ENCODE measurements around the gene JAG2. TPM values are rescaled to one million over a fixed set of nuclear protein-coding genes. Genes with fewer than 3 reads are reported as not detected.

Gene JAG2
- polyA plus RNA-seq, 1 experiment, result 0.22 TPM

GRCh38 chr14:105128059-105128458, 40.5 kb downstream of the JAG2 start:
- H3K4me3 ChIP-seq (ENCODE audit: low read depth, low read length), result no peak overlapping the region
- CTCF ChIA-PET, result no interaction called here
- POLR2A ChIA-PET, result no interaction called here
- H3K27ac ChIP-seq (ENCODE audit: low read depth, low read length), result no peak overlapping the region
- peaks cover 41% of the 10 kb centered on the region for H3K27me3 ChIP-seq (ENCODE audit: control insufficient read depth, insufficient read depth, low read length)
- H3K9me3 ChIP-seq (ENCODE audit: control insufficient read depth, insufficient read depth, low read length), result 0 out of 2 replicates have a peak, but pooled peaks cover 3% of the 10 kb centered on the region
- no peak for DNase-seq (ENCODE audit: low read depth, low spot score)
- TF ChIP-seq CTCF (IDR thresholded peaks at IDR 0.05; ENCODE audit: low read depth, low read length), result no peak

- no peak for TF ChIP-seq CTCF (IDR thresholded peaks at IDR 0.05; ENCODE audit: low read depth, low read length)
- DNase-seq (ENCODE audit: low read depth, low spot score), result no peak
- Histone ChIP-seq H3K4me3 (ENCODE audit: low read depth, low read length) (no peak overlapping the region), H3K27me3 (ENCODE audit: control insufficient read depth, insufficient read depth, low read length) (peaks cover 44% of the 10 kb centered on the region), H3K9me3 (ENCODE audit: control insufficient read depth, insufficient read depth, low read length) (peaks cover 6% of the 10 kb centered on the region; the same call in 1 of the 2 replicates), H3K27ac (ENCODE audit: low read depth, low read length) (no peak overlapping the region)
- POLR2A ChIA-PET, result no interaction called here
- CTCF ChIA-PET, result no interaction called here
These were observed 41.6 kb downstream of the JAG2 start for GRCh38 chr14:105126981-105127329.

GRCh38 chr14:105126126-105126980, 42.2 kb downstream of the JAG2 start:
- CTCF ChIA-PET, result no interaction called here
- TF ChIP-seq CTCF (IDR thresholded peaks at IDR 0.05; ENCODE audit: low read depth, low read length), result no peak
- POLR2A ChIA-PET, result no interaction called here
- Histone ChIP-seq H3K9me3 (ENCODE audit: control insufficient read depth, insufficient read depth, low read length) (peaks cover 12% of the 10 kb centered on the region; the same call in 1 of the 2 replicates), H3K4me3 (ENCODE audit: low read depth, low read length) (no peak overlapping the region), H3K27ac (ENCODE audit: low read depth, low read length) (no peak overlapping the region), H3K27me3 (ENCODE audit: control insufficient read depth, insufficient read depth, low read length) (peaks cover 48% of the 10 kb centered on the region)
- DNase-seq (ENCODE audit: low read depth, low spot score), result no peak

GRCh38 chr14:105124823-105125222, 43.8 kb downstream of the JAG2 start:
- no peak for DNase-seq (ENCODE audit: low read depth, low spot score)
- H3K4me3 ChIP-seq (ENCODE audit: low read depth, low read length), result no peak overlapping the region
- TF ChIP-seq CTCF (IDR thresholded peaks at IDR 0.05; ENCODE audit: low read depth, low read length), result no peak
- H3K27ac ChIP-seq (ENCODE audit: low read depth, low read length), result no peak overlapping the region
- H3K9me3 ChIP-seq (ENCODE audit: control insufficient read depth, insufficient read depth, low read length), result peaks cover 15% of the 10 kb centered on the region; the same call in 1 of the 2 replicates
- H3K27me3 ChIP-seq (ENCODE audit: control insufficient read depth, insufficient read depth, low read length), result peaks cover 53% of the 10 kb centered on the region
- CTCF ChIA-PET, result interaction anchor here (1.0 to 1.3 kb wide), 2 partner anchors 9 to 35 kb away, joined by 3 read pairs; no protein-coding TSS in a partner anchor
- POLR2A ChIA-PET, result no interaction called here

- CTCF ChIA-PET, result interaction anchor here (1.3 kb wide), 1 partner anchor 34 kb away, joined by 3 read pairs; no protein-coding TSS in a partner anchor
- POLR2A ChIA-PET, result no interaction called here
- no peak for TF ChIP-seq CTCF (IDR thresholded peaks at IDR 0.05; ENCODE audit: low read depth, low read length)
- H3K27me3 ChIP-seq (ENCODE audit: control insufficient read depth, insufficient read depth, low read length), result peaks cover 51% of the 10 kb centered on the region
- DNase-seq (ENCODE audit: low read depth, low spot score), result no peak
- peaks cover 15% of the 10 kb centered on the region; the same call in 1 of the 2 replicates for H3K9me3 ChIP-seq (ENCODE audit: control insufficient read depth, insufficient read depth, low read length)
- H3K4me3 ChIP-seq (ENCODE audit: low read depth, low read length), result no peak overlapping the region
- no peak overlapping the region for H3K27ac ChIP-seq (ENCODE audit: low read depth, low read length)
These were observed 44.4 kb downstream of the JAG2 start for GRCh38 chr14:105123981-105124765.
